ENCODE data around the gene ABCC11.

DNA sequence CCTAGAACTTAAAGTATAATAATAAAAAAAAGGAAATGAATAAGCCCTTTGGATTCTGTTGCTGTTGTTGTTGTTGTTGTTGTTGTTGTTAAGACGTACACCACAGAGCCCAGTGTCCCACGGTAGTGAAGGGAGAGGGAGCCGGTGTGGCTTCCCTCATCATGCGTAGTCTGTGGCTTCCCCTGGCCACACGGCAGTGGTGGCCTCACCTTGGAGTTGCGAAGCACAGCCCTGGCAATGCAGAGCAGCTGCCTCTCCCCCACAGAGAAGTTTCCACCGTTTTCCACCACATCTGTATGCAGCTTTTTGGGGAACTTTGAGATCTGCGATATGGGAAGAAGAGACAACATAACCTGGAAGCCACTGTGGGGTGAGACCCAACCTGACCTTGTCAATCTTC, 77.4 kb downstream of the ABCC11 start:
- TF ChIP-seq POLR2A (IDR thresholded peaks at IDR 0.05; ENCODE audit: low read depth, low read length) (no peak), POLR2AphosphoS5 (IDR thresholded peaks at IDR 0.05; ENCODE audit: low read depth, low read length) (no peak), TAF1 (IDR thresholded peaks at IDR 0.05; ENCODE audit: low read depth, low read length) (no peak)
